Stimulated activated CD8-positive, alpha-beta memory T cell treated with anti-CD3 and anti-CD28 coated beads, Interleukin-15, amount 100 ng/mL, for 4 hours (primary cell): Measurements from ENCODE around the gene TRAPPC3L.
"Not testable (repeated sequence)": the region's sequence is repeated elsewhere in the genome, so short reads cannot be mapped to it uniquely, and the experiment has no call there.

Experiments used
- DNase-seq, 2 donors: peaks; one replicate each; pipeline ENCODE4 v3.0.0-alpha.2; 2020; ENCODE audit warnings: low read depth in 2 of 2

Gene TRAPPC3L

DNA sequence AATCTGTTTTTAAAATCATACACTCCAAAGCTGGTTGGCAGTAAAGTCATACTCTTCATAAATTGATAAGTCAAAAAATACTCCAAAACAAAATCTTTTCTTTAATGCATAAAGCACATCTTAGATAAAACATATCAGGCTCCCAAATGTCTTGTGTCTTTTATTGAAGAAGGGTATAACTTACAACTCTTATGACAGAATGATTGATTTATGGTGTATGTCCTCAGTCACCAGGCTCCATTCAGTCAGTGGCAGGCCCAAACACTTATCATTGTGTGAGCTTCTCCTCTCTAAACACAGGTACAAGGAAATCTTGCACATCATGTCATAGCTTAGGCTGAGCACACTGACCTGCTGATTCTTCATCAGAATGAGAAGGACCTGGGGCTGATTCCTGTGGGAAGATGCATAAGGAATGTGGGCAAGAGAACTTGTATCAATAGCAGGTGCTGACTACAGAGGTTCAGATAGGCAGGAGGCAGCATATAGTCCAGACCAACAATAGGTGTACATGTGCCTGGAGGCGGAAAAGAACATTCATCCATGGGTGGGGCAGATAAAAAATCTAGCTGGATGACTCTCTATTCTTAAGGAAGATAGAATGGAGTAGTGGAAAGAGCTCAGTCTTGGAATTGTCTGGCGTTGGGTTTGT lies 32.1 kb downstream of the TRAPPC3L start:
- DNase-seq = no peak

GRCh38 chr6:116512734-116513133 lies 32.8 kb downstream of the TRAPPC3L start:
- no peak for DNase-seq

GRCh38 chr6:116512111-116512559 lies 33.3 kb downstream of the TRAPPC3L start:
- DNase-seq = no peak

DNA sequence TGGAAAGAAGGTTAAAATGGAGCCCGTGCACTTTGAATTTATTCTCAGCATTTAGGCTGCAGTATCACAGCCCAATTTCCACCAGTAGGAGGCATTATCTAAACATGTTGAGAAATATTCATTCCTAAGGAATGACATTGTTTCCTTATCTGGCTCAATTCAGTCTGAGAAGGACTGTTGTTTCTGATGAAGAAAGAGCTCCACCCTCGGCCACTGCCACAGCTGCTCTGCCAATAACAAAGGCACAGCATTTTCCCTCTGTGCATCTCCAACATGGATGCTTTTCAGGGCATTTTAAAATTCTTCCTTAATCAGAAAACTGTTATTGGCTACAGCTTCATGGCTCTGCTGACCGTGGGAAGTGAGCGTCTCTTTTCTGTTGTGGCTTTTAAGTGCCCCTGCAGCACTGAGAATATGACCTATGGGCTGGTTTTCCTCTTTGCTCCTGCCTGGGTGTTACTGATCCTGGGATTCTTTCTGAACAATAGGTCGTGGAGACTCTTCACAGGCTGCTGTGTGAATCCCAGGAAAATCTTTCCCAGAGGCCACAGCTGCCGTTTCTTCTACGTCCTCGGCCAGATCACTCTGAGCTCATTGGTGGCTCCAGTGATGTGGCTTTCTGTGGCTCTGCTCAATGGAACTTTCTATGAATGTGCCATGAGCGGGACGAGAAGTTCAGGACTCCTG lies 33.9 kb downstream of the TRAPPC3L start, which contains the start of gene CALHM5:
Gene CALHM5, plus strand, starts transcription at position 216 of the 687 bp plus-strand sequence. Its CDS starts 58 bp downstream, at position 274.
- no peak for DNase-seq

DNA sequence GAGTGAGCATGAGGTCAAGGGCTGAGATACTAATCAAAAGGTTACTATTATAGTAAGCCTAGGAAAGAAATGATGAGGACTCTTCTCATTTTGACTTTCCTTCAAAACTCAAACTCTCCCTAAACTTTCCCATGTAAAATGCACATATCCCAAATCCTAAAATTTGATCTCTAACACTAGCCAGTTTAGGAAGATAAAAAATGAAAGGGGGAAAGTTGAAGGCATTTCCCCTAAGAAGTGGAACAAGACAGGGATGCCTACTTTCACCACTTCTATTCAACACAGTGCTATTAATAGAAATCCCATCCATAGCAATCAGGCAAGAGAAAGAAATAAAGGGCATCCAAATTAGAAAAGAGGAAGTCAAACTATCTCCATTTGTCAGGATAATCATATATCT lies 37.0 kb downstream of the TRAPPC3L start:
- DNase-seq = no peak

DNA sequence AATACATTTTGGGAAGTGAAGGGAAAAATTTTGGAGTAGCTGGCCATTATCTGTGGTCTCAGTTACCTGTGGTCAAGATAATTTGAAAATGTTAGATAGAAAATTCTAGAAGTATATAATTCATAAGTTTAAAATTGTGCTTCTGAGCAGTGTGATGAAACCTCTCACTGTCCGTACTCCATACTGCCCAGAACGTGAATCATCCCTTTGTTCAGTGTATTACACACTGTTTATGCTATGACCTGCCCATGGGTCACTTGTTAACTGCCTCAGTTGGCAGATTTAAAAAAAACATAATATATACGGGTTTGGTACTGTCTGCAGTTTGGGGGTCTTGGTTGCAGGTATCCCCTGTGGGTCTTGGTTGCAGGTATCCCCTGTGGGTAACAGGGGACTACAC lies 38.2 kb downstream of the TRAPPC3L start:
- DNase-seq = no peak

GRCh38 chr6:116500969-116501433 lies 44.5 kb downstream of the TRAPPC3L start:
- no peak for DNase-seq

DNA sequence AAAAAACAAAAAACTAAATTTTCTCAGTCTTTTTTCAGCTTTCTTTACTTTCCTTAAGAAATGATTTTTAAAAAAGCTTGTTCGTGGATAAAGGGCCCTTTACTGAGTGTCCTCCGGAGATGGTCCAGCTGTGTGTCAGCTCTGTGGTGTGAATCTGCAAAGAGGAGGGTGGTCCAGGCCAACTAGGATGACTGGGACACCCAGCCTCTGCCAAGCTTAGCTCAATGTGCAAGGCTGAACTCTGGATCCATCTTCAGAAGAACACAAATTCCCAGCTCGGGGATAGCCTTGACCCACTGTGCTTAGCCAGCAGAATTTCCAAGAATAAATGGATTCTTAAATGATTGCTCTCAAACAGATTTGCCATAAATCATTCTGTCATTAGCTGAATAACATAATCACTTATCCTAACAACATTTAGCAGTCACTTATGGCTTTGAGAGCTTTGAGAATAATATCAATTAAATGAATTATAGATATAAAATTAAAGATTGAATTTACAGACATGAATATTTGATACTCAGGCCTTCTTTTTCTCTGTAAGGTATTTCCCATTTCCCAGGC lies 48.3 kb downstream of the TRAPPC3L start:
- DNase-seq = no peak

DNA sequence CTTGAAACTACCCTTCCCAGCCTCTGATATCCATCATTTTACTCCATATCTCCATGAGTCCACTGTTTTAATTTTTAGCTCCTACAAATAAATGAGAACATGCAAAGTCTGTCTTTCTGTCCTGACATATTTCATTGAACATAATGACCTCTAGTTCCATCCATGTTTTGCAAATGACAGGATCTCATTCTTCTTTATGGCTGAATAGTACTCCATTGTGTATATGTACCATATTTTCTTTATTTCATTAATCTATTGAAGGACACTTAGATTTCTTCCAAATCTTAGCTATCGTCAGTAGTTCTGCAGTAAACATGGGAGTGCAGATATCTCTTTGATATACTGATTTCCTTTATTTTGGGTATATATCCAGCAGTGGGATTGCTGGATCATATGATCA lies 50.3 kb downstream of the TRAPPC3L start:
- DNase-seq = not testable (repeated sequence)

- no peak for DNase-seq
Measured at GRCh38 chr6:116492331-116493067, 53.0 kb downstream of the TRAPPC3L start.

GRCh38 chr6:116491610-116492330 lies 53.7 kb downstream of the TRAPPC3L start:
- DNase-seq = no peak

DNA sequence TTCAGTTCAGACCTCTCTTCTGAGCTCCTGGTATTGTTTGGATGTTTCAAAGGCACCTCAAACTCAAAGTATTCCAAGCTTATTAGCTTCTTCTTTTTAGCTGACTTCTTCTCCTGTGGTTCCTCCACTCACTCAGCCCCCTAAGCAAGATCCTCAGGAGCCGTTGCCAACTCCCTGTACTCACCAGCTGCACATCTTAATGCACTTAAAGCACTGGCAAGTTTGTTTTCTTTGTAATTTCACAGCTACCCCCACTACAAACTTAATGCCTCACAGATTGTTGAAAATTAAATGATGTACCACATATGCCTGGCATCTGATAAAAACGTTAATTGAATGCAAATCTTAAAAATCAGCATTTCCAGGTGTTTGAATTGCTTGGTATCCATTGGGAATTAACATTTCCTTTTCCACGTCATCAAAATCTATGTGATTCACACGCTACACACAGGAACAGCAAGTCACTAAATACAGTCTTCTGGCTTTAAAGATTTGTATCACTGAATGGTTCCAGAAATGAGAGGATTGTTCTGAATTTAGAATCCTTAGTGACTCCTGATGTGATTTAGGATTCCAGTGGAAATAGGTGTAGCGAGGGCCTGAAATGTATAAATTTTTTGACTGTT lies 59.8 kb downstream of the TRAPPC3L start:
- DNase-seq = no peak

DNA sequence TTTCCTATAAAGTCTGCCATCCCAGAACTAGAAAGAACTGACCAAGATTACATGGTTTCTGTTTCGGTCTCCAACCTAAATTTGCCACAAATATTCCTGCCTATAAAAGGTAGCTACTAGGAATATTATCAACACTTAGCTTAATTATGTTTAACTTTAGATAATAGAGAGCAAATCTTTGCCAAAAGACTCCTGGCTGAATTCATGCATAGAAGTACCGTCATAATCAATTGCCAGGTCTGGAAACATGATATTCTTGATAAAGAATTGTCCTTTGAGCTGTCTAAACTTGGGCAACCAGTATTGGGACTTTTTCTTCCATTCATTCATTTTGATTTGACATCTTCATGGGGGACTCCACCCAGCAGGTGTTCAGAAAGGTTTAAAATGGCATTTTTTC lies 61.9 kb downstream of the TRAPPC3L start:
- DNase-seq = no peak

DNA sequence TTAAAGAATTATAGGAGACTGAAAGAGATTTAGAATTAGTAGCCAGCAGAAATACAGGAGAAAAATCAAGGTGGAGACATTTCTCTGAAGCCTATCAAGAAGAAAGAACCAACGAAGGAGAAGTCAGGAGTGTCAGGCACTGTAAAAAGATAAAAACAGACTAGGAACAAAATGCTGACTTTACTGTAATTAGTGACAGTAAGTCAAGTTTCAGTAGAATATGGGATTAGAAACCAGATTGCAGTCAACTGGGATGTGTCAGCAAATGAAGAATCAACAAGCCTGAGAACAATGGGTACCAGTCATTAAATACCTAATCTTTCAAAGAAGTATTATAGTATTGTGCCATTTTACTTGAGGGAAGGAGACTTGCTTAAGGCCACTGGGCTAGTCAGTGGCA lies 62.7 kb downstream of the TRAPPC3L start:
- no peak for DNase-seq

DNA sequence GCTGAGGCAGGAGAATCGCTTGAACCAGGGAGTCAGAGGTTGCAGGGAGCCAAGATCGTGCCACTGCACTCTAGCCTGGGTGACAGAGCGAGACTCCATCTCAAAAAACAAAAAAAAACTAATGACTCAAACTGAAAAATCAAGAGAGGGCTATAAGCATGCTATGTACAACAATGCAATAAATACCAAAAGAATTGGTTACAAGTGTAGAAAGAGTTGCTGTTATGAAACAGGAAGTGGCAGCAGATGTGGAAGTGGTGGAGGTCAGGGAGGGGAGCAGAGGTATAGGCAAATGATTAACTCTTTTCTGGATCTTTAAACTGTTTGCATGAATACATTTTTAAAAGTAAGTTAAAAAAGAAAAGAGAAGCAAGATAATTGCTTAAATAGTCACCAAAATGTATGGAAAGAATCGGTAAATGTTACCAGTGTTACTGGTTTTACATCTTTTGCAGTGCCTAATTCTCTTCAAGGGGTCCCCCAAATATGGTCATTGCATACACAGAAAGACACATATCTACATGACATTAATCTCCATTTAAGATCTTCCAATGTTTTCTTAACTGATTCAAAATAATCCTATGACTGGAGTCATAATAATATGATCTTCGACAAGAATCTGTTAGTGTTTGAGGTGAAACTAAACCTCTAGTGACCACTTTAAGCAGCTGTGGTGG lies 69.3 kb downstream of the TRAPPC3L start:
- no peak for DNase-seq

DNA sequence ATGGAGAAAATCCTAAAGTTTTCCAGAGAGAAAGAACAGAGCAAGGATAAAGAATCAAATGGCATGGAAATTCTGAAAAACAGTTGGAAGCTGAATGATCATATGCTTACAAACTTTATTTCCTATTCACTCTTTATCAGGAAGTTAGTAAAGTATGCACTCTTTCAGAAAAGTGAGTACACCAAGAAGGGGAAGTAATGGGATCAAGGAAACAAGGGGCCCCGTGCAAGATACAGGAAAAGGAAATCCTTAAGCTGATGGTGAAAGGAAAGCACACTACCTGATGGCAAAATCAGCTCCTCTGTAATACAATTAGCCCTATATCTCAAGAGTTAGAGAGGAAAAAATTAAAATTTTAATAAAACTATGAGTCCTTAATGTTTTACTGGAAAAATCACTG lies 70.3 kb downstream of the TRAPPC3L start:
- DNase-seq = no peak

GRCh38 chr6:116472706-116473105 lies 72.8 kb downstream of the TRAPPC3L start:
- no peak for DNase-seq

DNA sequence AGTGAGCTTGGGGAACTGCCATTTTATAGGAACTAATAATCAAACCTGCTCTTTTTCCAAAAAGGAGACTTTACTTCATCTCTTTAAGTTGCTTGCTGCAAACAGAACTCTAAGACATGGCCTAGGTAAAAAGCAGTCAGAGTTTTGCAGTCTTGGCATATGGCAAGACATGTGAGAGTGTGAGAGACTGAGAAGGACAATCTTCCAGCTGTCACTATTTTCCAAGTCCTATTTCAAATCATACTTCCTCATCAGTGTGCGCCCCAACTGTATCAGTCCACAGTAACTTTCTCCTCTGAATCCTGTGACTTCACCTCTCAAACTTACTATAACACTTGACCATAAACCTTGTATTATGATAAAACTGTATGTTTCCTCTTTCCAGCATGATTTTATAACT lies 74.0 kb downstream of the TRAPPC3L start:
- DNase-seq = no peak

DNA sequence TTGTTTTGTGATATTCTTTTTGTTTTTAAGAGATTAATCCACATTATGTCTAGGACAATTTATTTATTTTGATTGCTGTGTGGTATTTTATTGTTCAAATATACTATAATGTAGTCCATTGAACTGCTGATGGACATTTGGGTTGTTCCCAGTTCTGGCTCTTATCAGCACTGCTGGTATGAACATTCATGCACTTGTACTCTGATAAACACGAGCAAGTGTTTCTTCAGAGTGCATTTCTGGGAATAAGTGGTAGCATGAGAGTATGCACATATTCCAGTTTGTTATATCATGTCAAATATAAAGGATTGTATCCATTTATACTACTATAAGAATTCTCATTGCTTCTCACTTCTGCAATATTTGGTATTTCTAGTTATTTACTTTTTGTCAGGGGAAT lies 77.2 kb downstream of the TRAPPC3L start:
- no peak for DNase-seq

GRCh38 chr6:116467514-116467913 lies 78.0 kb downstream of the TRAPPC3L start:
- no peak for DNase-seq

DNA sequence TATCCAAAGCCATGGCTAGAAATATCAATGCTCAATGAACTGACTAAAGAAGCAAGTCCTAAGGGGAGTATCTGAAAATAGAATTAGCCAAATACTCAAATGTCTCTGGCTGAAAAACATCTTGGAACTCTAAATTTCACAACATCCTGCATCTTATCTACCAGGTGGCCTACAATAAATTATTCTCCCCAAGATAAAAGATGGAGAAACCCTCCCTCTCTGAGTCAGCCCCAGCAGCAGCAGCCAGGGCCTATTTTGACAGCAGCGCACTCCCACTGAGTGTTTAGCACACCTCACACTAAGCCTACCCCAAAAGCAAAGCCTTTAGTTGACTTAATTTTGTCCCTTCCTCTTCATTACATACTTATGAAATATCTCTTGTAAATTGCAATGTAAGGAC lies 78.4 kb downstream of the TRAPPC3L start:
- no peak for DNase-seq
